Neutrophil (primary cell): ENCODE results near the gene CXXC5.

Experiments
- H3K27ac ChIP-seq: fragments of 200-600 bp; sonication (generic); 2 replicates; pipeline ENCODE4 v1.5.1; 2016; ENCODE audit warnings: mild to moderate bottlenecking, moderate library complexity
- H3K27me3 ChIP-seq: fragments of 200-600 bp; sonication (generic); 2 replicates; pipeline ENCODE4 v1.6.0; 2016; ENCODE audit warnings: mild to moderate bottlenecking
- H3K36me3 ChIP-seq: fragments of 200-600 bp; sonication (generic); 2 replicates; pipeline ENCODE4 v1.5.1; 2017
- H3K4me1 ChIP-seq, 2 experiments: fragments of 200-600 bp in 1 of 2; sonication (generic) in 1 of 2; 1 replicate in 1 of 2; 2 replicates in 1 of 2; pipeline versions ENCODE4 v1.5.1 to v1.6.1; 2013 to 2016; ENCODE audit warnings: low read depth in 1 of 2, low read length in 1 of 2, mild to moderate bottlenecking in 1 of 2, moderate library complexity in 1 of 2; ENCODE audit not compliant: control insufficient read depth in 1 of 2, insufficient read depth in 1 of 2
- H3K4me3 ChIP-seq, 2 experiments: fragments of 200-600 bp in 1 of 2; sonication (generic) in 1 of 2; 1 replicate in 1 of 2; 2 replicates in 1 of 2; pipeline ENCODE4 v1.5.1; 2013 to 2016; ENCODE audit warnings: low read depth in 1 of 2, low read length in 1 of 2, mild to moderate bottlenecking in 1 of 2, moderate library complexity in 1 of 2
- H3K9me3 ChIP-seq: fragments of 200-600 bp; sonication (generic); 2 replicates; pipeline ENCODE4 v1.5.1; 2016
- TF ChIP-seq, protein P1 (sequence below): fragments of 200-600 bp; sonication (generic); IDR thresholded peaks from 2 replicates; pipeline ENCODE4 v1.5.1; 2016; ENCODE audit warnings: antibody characterized with exemption

CXXC5 gene

DNA sequence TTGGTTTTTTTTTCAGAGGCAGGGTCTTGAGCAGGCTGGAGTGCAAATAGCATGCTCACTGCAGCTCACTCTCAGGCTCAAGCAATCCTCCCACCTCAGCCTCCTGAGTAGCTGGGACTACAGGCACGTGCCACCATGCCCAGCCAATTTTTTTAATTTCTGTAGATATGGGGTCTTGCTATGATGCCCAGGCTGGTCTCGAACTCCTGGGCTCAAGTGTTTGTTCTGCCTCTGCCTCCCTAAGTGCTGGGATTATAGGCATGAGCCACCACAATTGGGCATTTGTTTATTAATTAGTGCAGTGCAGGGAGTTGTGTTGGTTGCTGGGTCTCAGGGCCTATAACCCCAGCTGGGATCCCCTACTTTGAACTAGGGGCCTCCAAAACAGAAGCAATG lies 47.0 kb downstream of the CXXC5 start:
- peaks cover 88% of the 10 kb centered on the region for H3K27me3 ChIP-seq
- H3K9me3 ChIP-seq = no peaks in the 10 kb centered on the region
- H3K36me3 ChIP-seq = no peaks in the 10 kb centered on the region
- TF ChIP-seq, protein P1, sequence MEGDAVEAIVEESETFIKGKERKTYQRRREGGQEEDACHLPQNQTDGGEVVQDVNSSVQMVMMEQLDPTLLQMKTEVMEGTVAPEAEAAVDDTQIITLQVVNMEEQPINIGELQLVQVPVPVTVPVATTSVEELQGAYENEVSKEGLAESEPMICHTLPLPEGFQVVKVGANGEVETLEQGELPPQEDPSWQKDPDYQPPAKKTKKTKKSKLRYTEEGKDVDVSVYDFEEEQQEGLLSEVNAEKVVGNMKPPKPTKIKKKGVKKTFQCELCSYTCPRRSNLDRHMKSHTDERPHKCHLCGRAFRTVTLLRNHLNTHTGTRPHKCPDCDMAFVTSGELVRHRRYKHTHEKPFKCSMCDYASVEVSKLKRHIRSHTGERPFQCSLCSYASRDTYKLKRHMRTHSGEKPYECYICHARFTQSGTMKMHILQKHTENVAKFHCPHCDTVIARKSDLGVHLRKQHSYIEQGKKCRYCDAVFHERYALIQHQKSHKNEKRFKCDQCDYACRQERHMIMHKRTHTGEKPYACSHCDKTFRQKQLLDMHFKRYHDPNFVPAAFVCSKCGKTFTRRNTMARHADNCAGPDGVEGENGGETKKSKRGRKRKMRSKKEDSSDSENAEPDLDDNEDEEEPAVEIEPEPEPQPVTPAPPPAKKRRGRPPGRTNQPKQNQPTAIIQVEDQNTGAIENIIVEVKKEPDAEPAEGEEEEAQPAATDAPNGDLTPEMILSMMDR = no peak
- H3K4me1 ChIP-seq = peaks cover 0 to 7% of the 10 kb centered on the region in 2 experiments
- no peak overlapping the region for H3K27ac ChIP-seq
- no peak overlapping the region for H3K4me3 ChIP-seq

DNA sequence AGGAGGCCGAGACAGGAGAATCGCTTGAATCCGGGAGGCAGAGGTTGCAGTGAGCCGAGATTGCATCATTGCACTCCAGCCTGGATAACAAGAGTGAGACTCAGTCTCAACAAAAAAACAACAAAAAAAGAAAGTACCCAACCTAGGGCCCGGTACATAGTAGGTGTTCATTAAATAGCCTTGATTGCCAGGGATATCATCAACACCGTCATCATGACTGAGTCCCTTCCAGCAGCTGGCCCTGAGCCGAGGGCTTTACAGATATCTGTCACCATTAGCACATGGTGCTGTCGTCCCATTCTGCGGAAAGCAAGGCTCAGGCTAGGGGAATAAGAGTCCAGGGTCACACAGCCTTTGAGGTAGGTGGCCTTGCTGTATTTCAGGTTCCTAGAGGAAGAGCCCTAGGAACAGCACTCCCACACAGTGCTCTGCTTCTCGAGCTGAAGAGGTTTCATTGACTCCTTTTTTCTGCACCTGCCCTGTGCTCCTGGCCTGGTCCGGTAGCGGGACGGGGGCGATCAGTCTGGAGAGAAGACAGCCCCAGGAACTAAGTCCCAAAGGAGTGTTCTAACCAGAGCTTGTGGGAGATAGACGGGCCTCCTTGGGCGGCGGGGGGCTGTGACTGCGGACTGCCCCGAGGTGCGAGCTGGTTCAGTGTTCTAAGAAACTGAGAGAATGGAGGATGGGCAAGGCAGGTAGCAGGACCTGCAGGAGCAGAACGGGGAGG lies 48.2 kb downstream of the CXXC5 start:
- Histone ChIP-seq H3K27me3 (peaks cover 88% of the 10 kb centered on the region), H3K9me3 (no peaks in the 10 kb centered on the region), H3K27ac (no peak overlapping the region), H3K4me3 (no peak overlapping the region), H3K4me1 (peaks cover 0 to 7% of the 10 kb centered on the region in 2 experiments), H3K36me3 (no peaks in the 10 kb centered on the region)
- TF ChIP-seq, protein P1 = no peak

DNA sequence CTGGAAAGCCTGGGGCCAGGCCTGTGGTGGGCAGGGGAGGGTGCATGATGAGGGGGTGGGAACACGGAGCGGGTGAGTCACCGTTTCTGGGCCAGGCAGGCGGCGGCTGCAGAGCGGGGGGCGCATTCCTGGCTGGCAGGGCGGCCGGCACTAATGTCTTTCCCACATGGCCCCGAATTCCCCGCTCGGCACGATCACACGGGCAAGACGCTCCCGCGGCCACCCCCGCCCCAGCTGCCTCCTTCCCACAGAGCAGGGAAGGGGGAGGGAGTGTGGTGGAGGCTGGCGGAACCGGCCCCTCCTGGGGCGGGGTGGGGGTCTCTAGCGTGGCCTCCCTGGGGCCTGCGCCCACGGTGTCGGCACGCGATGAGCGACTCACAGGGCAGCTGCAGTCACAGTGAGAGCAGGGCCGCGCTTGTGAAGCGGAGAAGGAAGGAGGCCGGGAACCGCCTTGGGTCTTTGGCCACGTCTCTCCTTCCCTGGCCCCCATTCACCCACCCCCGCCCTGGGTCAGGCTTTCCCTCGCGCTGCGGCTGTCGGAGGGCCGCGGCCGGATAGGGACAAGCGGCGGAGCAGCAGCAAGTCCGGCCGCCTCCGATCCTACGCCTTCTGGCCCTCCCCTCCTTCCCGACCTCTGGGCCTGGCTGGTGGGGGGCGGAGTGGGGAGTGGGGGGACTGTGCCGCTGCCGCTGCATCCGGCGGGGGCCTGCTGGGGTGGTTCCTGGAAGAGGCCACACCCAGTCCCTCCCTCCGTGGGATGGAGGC lies 48.9 kb downstream of the CXXC5 start:
- no peaks in the 10 kb centered on the region for H3K9me3 ChIP-seq
- H3K27me3 ChIP-seq = peaks cover 88% of the 10 kb centered on the region
- TF ChIP-seq, protein P1 = no peak
- peaks cover 0 to 7% of the 10 kb centered on the region in 2 experiments for H3K4me1 ChIP-seq
- H3K4me3 ChIP-seq = no peak overlapping the region
- H3K36me3 ChIP-seq = no peaks in the 10 kb centered on the region
- H3K27ac ChIP-seq = no peak overlapping the region

DNA sequence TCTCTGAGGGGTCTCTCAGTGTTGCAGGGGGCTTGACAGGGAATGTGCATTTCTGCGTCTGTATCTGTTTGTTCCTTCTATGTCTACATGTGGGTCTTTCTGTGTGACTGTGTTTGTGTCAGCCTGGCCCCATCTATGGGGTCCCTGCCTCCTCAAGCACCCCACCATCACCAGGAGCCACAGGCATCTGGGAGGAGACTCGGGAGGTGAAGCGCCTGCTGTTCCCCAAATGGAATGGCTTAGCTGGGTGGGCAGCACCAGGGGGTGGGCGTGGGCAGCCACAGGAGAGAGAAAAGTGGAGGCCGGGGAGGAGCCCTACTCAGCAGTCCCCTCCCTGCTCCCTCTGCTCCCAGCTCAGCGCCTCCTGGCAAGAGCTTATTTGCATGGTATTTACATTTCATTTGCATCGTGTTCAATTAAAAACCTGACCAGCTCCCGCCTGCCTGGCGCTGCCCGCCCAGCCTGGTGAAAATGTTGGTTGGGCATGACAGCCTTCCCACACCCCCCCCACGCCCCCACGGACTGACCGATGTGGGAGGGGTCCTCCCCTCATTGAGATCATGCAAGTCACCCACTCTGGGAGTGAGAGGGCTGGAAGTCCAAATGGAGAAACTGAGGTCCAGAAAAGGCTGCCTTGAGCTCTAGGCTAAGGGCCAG lies 50.5 kb downstream of the CXXC5 start:
- Histone ChIP-seq H3K36me3 (no peaks in the 10 kb centered on the region), H3K4me1 (peaks cover 0 to 7% of the 10 kb centered on the region in 2 experiments), H3K9me3 (no peaks in the 10 kb centered on the region), H3K27ac (no peak overlapping the region), H3K27me3 (peaks cover 98% of the 10 kb centered on the region), H3K4me3 (no peak overlapping the region)
- TF ChIP-seq, protein P1 = no peak

DNA sequence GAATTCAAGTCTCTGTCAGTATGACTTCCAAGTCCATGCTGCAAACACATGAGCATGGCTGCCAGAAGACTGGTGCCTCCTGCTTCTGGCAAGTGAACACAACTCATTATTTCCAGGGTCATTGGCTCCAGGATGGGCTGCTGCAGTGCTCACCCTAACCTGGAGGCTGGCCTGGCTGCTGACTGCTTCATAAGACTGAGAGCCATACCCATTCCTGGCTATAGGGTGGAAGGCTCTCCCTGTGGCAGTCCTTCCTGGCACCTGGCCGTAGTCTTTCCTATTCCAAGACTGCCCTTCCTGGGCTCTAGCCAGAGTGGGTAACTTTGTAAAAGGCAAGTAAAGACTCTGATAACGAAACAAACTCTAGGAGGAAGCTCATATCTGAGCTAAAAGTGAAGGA lies 51.2 kb downstream of the CXXC5 start:
- Histone ChIP-seq H3K4me1 (peaks cover 0 to 7% of the 10 kb centered on the region in 2 experiments), H3K27me3 (peaks cover 96% of the 10 kb centered on the region), H3K4me3 (no peak overlapping the region), H3K27ac (no peak overlapping the region), H3K9me3 (no peaks in the 10 kb centered on the region), H3K36me3 (no peaks in the 10 kb centered on the region)
- TF ChIP-seq, protein P1 = no peak
